ENCODE data around the gene CPXM1.

The CPXM1 gene

GRCh38 chr20:2804041-2804828 is 3.8 kb upstream of the CPXM1 start:
- Histone ChIP-seq H3K36me3 (ENCODE audit: control insufficient read depth in 5 of 5, insufficient read depth in 5 of 5, low read length in 5 of 5) (no peaks in the 10 kb centered on the region), H3K27ac (ENCODE audit: low read depth, low read length) (no peak overlapping the region), H3K9ac (ENCODE audit: low read length in 5 of 5) (no peak overlapping the region), H3K9me3 (ENCODE audit: control insufficient read depth in 5 of 5, low read length in 5 of 5) (peaks cover 0 to 6% (median 0%) of the 10 kb centered on the region in 5 donors), H3K4me3 (ENCODE audit: low read depth in 1 of 5, low read length in 5 of 5) (no peak overlapping the region), H3K4me1 (ENCODE audit: control insufficient read depth in 5 of 5, insufficient read depth in 5 of 5, low read length in 5 of 5) (peaks cover 0 to 28% (median 20%) of the 10 kb centered on the region in 5 donors), H3K27me3 (ENCODE audit: control insufficient read depth in 5 of 5, insufficient read depth in 4 of 5, low read length in 5 of 5) (peaks cover 45 to 66% (median 46%) of the 10 kb centered on the region in 5 donors)

GRCh38 chr20:2801286-2801728 is 880 bp upstream of the CPXM1 start:
- Histone ChIP-seq H3K4me3 (ENCODE audit: low read depth in 1 of 5, low read length in 5 of 5) (peak overlapping the region in 1 of 5 donors; percentile 7), H3K36me3 (ENCODE audit: control insufficient read depth in 5 of 5, insufficient read depth in 5 of 5, low read length in 5 of 5) (no peaks in the 10 kb centered on the region), H3K27me3 (ENCODE audit: control insufficient read depth in 5 of 5, insufficient read depth in 4 of 5, low read length in 5 of 5) (peaks cover 40 to 76% (median 55%) of the 10 kb centered on the region in 5 donors), H3K9ac (ENCODE audit: low read length in 5 of 5) (no peak overlapping the region), H3K4me1 (ENCODE audit: control insufficient read depth in 5 of 5, insufficient read depth in 5 of 5, low read length in 5 of 5) (peaks cover 0 to 29% (median 20%) of the 10 kb centered on the region in 5 donors), H3K27ac (ENCODE audit: low read depth, low read length) (no peak overlapping the region), H3K9me3 (ENCODE audit: control insufficient read depth in 5 of 5, low read length in 5 of 5) (peaks cover 0 to 6% (median 0%) of the 10 kb centered on the region in 5 donors)

GRCh38 chr20:2799688-2800520 is 523 bp downstream of the CPXM1 start:
- no peak overlapping the region for H3K27ac ChIP-seq (ENCODE audit: low read depth, low read length)
- H3K4me1 ChIP-seq (ENCODE audit: control insufficient read depth in 5 of 5, insufficient read depth in 5 of 5, low read length in 5 of 5): peaks cover 0 to 23% (median 16%) of the 10 kb centered on the region in 5 donors
- H3K27me3 ChIP-seq (ENCODE audit: control insufficient read depth in 5 of 5, insufficient read depth in 4 of 5, low read length in 5 of 5): peaks cover 30 to 74% (median 54%) of the 10 kb centered on the region in 5 donors
- H3K4me3 ChIP-seq (ENCODE audit: low read depth in 1 of 5, low read length in 5 of 5): peak overlapping the region; percentile 11 to 71 (median 58)
- peaks cover 0 to 6% (median 0%) of the 10 kb centered on the region in 5 donors for H3K9me3 ChIP-seq (ENCODE audit: control insufficient read depth in 5 of 5, low read length in 5 of 5)
- H3K36me3 ChIP-seq (ENCODE audit: control insufficient read depth in 5 of 5, insufficient read depth in 5 of 5, low read length in 5 of 5): no peaks in the 10 kb centered on the region
- H3K9ac ChIP-seq (ENCODE audit: low read length in 5 of 5): peak overlapping the region in 1 of 5 donors; percentile 10

GRCh38 chr20:2799271-2799670 is 1.2 kb downstream of the CPXM1 start:
- Histone ChIP-seq H3K9ac (ENCODE audit: low read length in 5 of 5) (peak overlapping the region in 1 of 5 donors; percentile 10), H3K27ac (ENCODE audit: low read depth, low read length) (no peak overlapping the region), H3K9me3 (ENCODE audit: control insufficient read depth in 5 of 5, low read length in 5 of 5) (peaks cover 0 to 6% (median 0%) of the 10 kb centered on the region in 5 donors), H3K27me3 (ENCODE audit: control insufficient read depth in 5 of 5, insufficient read depth in 4 of 5, low read length in 5 of 5) (peaks cover 30 to 67% (median 55%) of the 10 kb centered on the region in 5 donors), H3K36me3 (ENCODE audit: control insufficient read depth in 5 of 5, insufficient read depth in 5 of 5, low read length in 5 of 5) (no peaks in the 10 kb centered on the region), H3K4me3 (ENCODE audit: low read depth in 1 of 5, low read length in 5 of 5) (peak overlapping the region in 3 of 5 donors; percentile 58 to 71 (median 59)), H3K4me1 (ENCODE audit: control insufficient read depth in 5 of 5, insufficient read depth in 5 of 5, low read length in 5 of 5) (peaks cover 0 to 23% (median 16%) of the 10 kb centered on the region in 5 donors)

GRCh38 chr20:2798814-2799213 is 1.6 kb downstream of the CPXM1 start:
- peaks cover 30 to 66% (median 58%) of the 10 kb centered on the region in 5 donors for H3K27me3 ChIP-seq (ENCODE audit: control insufficient read depth in 5 of 5, insufficient read depth in 4 of 5, low read length in 5 of 5)

GRCh38 chr20:2798095-2798805 is 2.2 kb downstream of the CPXM1 start:
- Histone ChIP-seq H3K36me3 (ENCODE audit: control insufficient read depth in 5 of 5, insufficient read depth in 5 of 5, low read length in 5 of 5) (no peaks in the 10 kb centered on the region), H3K27ac (ENCODE audit: low read depth, low read length) (no peak overlapping the region), H3K27me3 (ENCODE audit: control insufficient read depth in 5 of 5, insufficient read depth in 4 of 5, low read length in 5 of 5) (peaks cover 30 to 66% (median 63%) of the 10 kb centered on the region in 5 donors), H3K9me3 (ENCODE audit: control insufficient read depth in 5 of 5, low read length in 5 of 5) (peaks cover 0 to 6% (median 0%) of the 10 kb centered on the region in 5 donors), H3K4me1 (ENCODE audit: control insufficient read depth in 5 of 5, insufficient read depth in 5 of 5, low read length in 5 of 5) (peaks cover 0 to 23% (median 16%) of the 10 kb centered on the region in 5 donors), H3K4me3 (ENCODE audit: low read depth in 1 of 5, low read length in 5 of 5) (no peak overlapping the region), H3K9ac (ENCODE audit: low read length in 5 of 5) (no peak overlapping the region)

More at GRCh38 chr20:2798814-2799213, 1.6 kb downstream of the CPXM1 start:
- H3K36me3 ChIP-seq (ENCODE audit: control insufficient read depth in 5 of 5, insufficient read depth in 5 of 5, low read length in 5 of 5): no peaks in the 10 kb centered on the region
- no peak overlapping the region for H3K4me3 ChIP-seq (ENCODE audit: low read depth in 1 of 5, low read length in 5 of 5)
- H3K27ac ChIP-seq (ENCODE audit: low read depth, low read length): no peak overlapping the region
- H3K9me3 ChIP-seq (ENCODE audit: control insufficient read depth in 5 of 5, low read length in 5 of 5): peaks cover 0 to 6% (median 0%) of the 10 kb centered on the region in 5 donors
- H3K4me1 ChIP-seq (ENCODE audit: control insufficient read depth in 5 of 5, insufficient read depth in 5 of 5, low read length in 5 of 5): peaks cover 0 to 23% (median 16%) of the 10 kb centered on the region in 5 donors
- H3K9ac ChIP-seq (ENCODE audit: low read length in 5 of 5): no peak overlapping the region

GRCh38 chr20:2797136-2797983 is 3.1 kb downstream of the CPXM1 start:
- Histone ChIP-seq H3K9ac (ENCODE audit: low read length in 5 of 5) (no peak overlapping the region), H3K9me3 (ENCODE audit: control insufficient read depth in 5 of 5, low read length in 5 of 5) (peaks cover 0 to 6% (median 0%) of the 10 kb centered on the region in 5 donors), H3K36me3 (ENCODE audit: control insufficient read depth in 5 of 5, insufficient read depth in 5 of 5, low read length in 5 of 5) (no peaks in the 10 kb centered on the region), H3K4me3 (ENCODE audit: low read depth in 1 of 5, low read length in 5 of 5) (no peak overlapping the region), H3K4me1 (ENCODE audit: control insufficient read depth in 5 of 5, insufficient read depth in 5 of 5, low read length in 5 of 5) (peaks cover 0 to 23% (median 16%) of the 10 kb centered on the region in 5 donors), H3K27me3 (ENCODE audit: control insufficient read depth in 5 of 5, insufficient read depth in 4 of 5, low read length in 5 of 5) (peaks cover 30 to 72% (median 63%) of the 10 kb centered on the region in 5 donors), H3K27ac (ENCODE audit: low read depth, low read length) (no peak overlapping the region)

GRCh38 chr20:2796011-2796660 is 4.3 kb downstream of the CPXM1 start:
- H3K27me3 ChIP-seq (ENCODE audit: control insufficient read depth in 5 of 5, insufficient read depth in 4 of 5, low read length in 5 of 5): peaks cover 24 to 63% (median 59%) of the 10 kb centered on the region in 5 donors

More at GRCh38 chr20:2796011-2796660, 4.3 kb downstream of the CPXM1 start:
- no peak overlapping the region for H3K27ac ChIP-seq (ENCODE audit: low read depth, low read length)
- peaks cover 0 to 3% (median 0%) of the 10 kb centered on the region in 5 donors for H3K9me3 ChIP-seq (ENCODE audit: control insufficient read depth in 5 of 5, low read length in 5 of 5)
- no peaks in the 10 kb centered on the region for H3K36me3 ChIP-seq (ENCODE audit: control insufficient read depth in 5 of 5, insufficient read depth in 5 of 5, low read length in 5 of 5)
- H3K4me3 ChIP-seq (ENCODE audit: low read depth in 1 of 5, low read length in 5 of 5): no peak overlapping the region
- peaks cover 0 to 19% (median 16%) of the 10 kb centered on the region in 5 donors for H3K4me1 ChIP-seq (ENCODE audit: control insufficient read depth in 5 of 5, insufficient read depth in 5 of 5, low read length in 5 of 5)
- H3K9ac ChIP-seq (ENCODE audit: low read length in 5 of 5): no peak overlapping the region
